DOHH2 (cell line): ENCODE measurements around the gene CDKN2AIP.

Experiments
- H3F3A ChIP-seq: fragments of 200-600 bp; sonication (generic), shearing (Covaris generic); 2 replicates; pipeline ENCODE4 v1.6.0; 2016; ENCODE audit warnings: antibody characterized with exemption, mild to moderate bottlenecking; ENCODE audit not compliant: control insufficient read depth, insufficient read depth
- H3K27ac ChIP-seq: fragments of 200-600 bp; sonication (generic); 2 replicates; pipeline ENCODE4 v1.5.1; 2014; ENCODE audit warnings: low read depth, mild to moderate bottlenecking, low read length, moderate library complexity
- H3K27me3 ChIP-seq: fragments of 200-600 bp; sonication (generic); 2 replicates; pipeline ENCODE4 v1.6.1; 2014; ENCODE audit warnings: mild to moderate bottlenecking, low read length, mixed read lengths; ENCODE audit not compliant: control insufficient read depth
- H3K36me3 ChIP-seq: fragments of 200-600 bp; sonication (generic); 2 replicates; pipeline ENCODE4 v1.6.1; 2014; ENCODE audit warnings: mild to moderate bottlenecking, low read length, moderate library complexity, mixed read lengths; ENCODE audit not compliant: control insufficient read depth
- H3K4me1 ChIP-seq: fragments of 200-600 bp; sonication (generic); 2 replicates; pipeline ENCODE4 v1.6.1; 2014; ENCODE audit warnings: mild to moderate bottlenecking, low read length, mixed read lengths; ENCODE audit not compliant: control insufficient read depth
- H3K4me2 ChIP-seq: fragments of 200-600 bp; sonication (generic); 2 replicates; pipeline ENCODE4 v1.6.0; 2014; ENCODE audit warnings: mild to moderate bottlenecking, low read length, moderate library complexity
- H3K4me3 ChIP-seq: fragments of 200-600 bp; sonication (generic); 2 replicates; pipeline ENCODE4 v1.5.1; 2014; ENCODE audit warnings: mild to moderate bottlenecking, low read length, mixed read lengths
- H3K79me2 ChIP-seq: fragments of 200-600 bp; sonication (generic); 2 replicates; pipeline ENCODE4 v1.6.1; 2014; ENCODE audit warnings: mild to moderate bottlenecking, low read length, mixed read lengths; ENCODE audit not compliant: control insufficient read depth
- H3K9me2 ChIP-seq: fragments of 200-600 bp; sonication (generic); replicated peaks from 2 replicates; pipeline ENCODE4 v1.6.1; 2014; ENCODE audit warnings: mild to moderate bottlenecking, low read length, mixed read lengths; ENCODE audit not compliant: control insufficient read depth
- H3K9me3 ChIP-seq: fragments of 200-600 bp; sonication (generic); 2 replicates; pipeline ENCODE4 v1.6.1; 2014; ENCODE audit warnings: antibody characterized with exemption, low read length, mixed read lengths; ENCODE audit not compliant: control insufficient read depth, insufficient read depth
- H4K20me1 ChIP-seq: fragments of 200-600 bp; sonication (generic); 2 replicates; pipeline ENCODE4 v1.6.0; 2014; ENCODE audit warnings: low read depth, mild to moderate bottlenecking, antibody characterized with exemption, low read length, moderate library complexity; ENCODE audit not compliant: control insufficient read depth, insufficient read depth
- EZH2phosphoT487 ChIP-seq: fragments of 200-600 bp; sonication (generic); IDR thresholded peaks from 2 replicates; pipeline ENCODE4 v1.6.1; 2017; ENCODE audit warnings: borderline replicate concordance, mild to moderate bottlenecking, antibody characterized with exemption, low read length, moderate library complexity, mixed read lengths
- TF ChIP-seq, protein P1 (sequence below): fragments of 200-600 bp; sonication (generic); IDR thresholded peaks from one replicate; pipeline ENCODE4 v1.5.1; 2014; ENCODE audit warnings: antibody characterized with exemption, mild to moderate bottlenecking, low read depth, low read length; ENCODE audit not compliant: poor library complexity, severe bottlenecking

Gene CDKN2AIP

DNA sequence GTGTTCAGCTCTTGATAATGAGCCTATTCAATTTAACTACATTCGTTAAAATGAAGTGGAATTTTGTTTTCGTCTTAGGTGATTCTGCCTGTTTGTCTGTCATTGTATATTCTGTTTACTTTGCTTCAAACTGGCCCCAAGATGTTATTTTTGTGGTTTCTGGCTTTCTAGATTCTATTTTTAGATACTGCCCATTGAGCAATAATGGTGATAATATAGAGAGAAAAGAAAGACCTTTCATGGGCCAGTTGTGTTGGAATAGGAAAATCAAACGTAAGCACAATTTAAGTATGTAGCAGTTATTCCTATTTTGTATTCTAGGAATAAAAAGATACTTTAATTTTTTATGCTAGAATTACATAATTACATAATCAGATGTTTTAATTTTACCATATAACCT, 4.0 kb downstream of the CDKN2AIP start:
- no peaks in the 10 kb centered on the region for H3K9me3 ChIP-seq
- peaks cover 29% of the 10 kb centered on the region for H3F3A ChIP-seq
- H3K4me3 ChIP-seq = no peak overlapping the region
- peaks cover 28% of the 10 kb centered on the region for H3K4me1 ChIP-seq
- no peaks in the 10 kb centered on the region for H3K27me3 ChIP-seq
- no peak overlapping the region for H3K27ac ChIP-seq
- peaks cover 54% of the 10 kb centered on the region for H3K79me2 ChIP-seq
- no peaks in the 10 kb centered on the region for H3K9me2 ChIP-seq
- TF ChIP-seq EZH2phosphoT487 = no peak
- TF ChIP-seq, protein P1, sequence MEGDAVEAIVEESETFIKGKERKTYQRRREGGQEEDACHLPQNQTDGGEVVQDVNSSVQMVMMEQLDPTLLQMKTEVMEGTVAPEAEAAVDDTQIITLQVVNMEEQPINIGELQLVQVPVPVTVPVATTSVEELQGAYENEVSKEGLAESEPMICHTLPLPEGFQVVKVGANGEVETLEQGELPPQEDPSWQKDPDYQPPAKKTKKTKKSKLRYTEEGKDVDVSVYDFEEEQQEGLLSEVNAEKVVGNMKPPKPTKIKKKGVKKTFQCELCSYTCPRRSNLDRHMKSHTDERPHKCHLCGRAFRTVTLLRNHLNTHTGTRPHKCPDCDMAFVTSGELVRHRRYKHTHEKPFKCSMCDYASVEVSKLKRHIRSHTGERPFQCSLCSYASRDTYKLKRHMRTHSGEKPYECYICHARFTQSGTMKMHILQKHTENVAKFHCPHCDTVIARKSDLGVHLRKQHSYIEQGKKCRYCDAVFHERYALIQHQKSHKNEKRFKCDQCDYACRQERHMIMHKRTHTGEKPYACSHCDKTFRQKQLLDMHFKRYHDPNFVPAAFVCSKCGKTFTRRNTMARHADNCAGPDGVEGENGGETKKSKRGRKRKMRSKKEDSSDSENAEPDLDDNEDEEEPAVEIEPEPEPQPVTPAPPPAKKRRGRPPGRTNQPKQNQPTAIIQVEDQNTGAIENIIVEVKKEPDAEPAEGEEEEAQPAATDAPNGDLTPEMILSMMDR = no peak
- H3K36me3 ChIP-seq = peaks cover 67% of the 10 kb centered on the region
- H3K4me2 ChIP-seq = no peak overlapping the region
- peaks cover 30% of the 10 kb centered on the region for H4K20me1 ChIP-seq

DNA sequence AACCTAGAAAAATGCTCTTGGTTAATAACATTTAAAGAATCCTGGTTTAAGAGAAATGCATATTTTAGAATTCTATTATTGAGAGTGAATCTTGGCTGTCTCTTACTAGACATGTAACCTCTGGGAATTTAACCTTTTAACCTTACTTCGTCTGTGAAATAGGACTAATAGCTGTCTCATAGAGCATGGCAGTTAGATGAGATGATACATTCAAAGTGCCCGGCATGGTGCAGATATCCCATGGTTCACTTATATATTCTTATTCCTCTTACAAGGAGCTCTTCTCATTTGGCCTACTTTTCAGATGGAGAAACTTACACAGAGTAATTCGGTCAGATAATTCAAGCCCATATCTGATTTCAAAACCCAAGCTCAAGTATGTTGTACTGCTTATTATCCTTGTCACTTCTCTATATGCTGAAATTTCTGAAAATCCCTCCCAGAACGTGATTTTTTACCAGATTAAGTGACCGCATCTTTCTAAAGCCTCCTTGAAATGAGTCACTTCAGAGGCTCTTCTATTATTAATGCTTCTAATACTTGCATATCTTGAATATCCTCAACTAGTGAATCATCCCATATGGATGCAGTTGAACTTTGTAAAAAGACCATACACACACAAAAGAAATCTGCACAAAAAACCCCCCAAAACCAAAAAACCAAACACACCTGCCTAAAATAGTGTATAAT, 4.9 kb downstream of the CDKN2AIP start:
- Histone ChIP-seq H4K20me1 (peaks cover 30% of the 10 kb centered on the region), H3K79me2 (peaks cover 48% of the 10 kb centered on the region), H3K9me3 (no peaks in the 10 kb centered on the region), H3K4me2 (no peak overlapping the region), H3F3A (peaks cover 29% of the 10 kb centered on the region), H3K4me3 (no peak overlapping the region), H3K9me2 (no peaks in the 10 kb centered on the region), H3K27ac (no peak overlapping the region), H3K36me3 (peaks cover 67% of the 10 kb centered on the region), H3K27me3 (no peaks in the 10 kb centered on the region), H3K4me1 (peaks cover 26% of the 10 kb centered on the region)
- TF ChIP-seq, protein P1 = no peak

DNA sequence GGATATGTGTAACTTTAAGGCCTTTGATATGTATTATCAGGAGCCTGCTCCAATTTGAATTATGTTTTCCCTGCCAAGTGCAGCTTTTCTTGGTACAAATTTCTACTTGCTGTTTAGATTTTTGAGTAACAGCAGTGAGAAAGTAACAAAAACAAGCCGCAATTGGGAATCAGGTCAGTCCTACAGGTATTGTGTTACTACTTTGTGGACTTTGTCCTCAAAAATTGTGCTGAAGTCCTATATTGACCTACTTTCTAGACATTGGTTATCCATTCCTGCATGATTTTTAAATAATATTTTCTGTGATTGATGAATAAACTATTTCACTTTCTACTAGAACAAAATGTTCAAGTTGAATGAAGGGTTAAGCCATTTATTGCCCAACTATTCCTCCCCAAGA, 5.7 kb downstream of the CDKN2AIP start:
- H3K27me3 ChIP-seq = no peaks in the 10 kb centered on the region
- H3F3A ChIP-seq = peaks cover 29% of the 10 kb centered on the region
- peaks cover 26% of the 10 kb centered on the region for H3K4me1 ChIP-seq
- no peak overlapping the region for H3K4me3 ChIP-seq
- TF ChIP-seq EZH2phosphoT487 = no peak
- TF ChIP-seq, protein P1 = no peak
- H4K20me1 ChIP-seq = peaks cover 30% of the 10 kb centered on the region
- H3K9me3 ChIP-seq = no peaks in the 10 kb centered on the region
- H3K79me2 ChIP-seq = peaks cover 43% of the 10 kb centered on the region
- peaks cover 63% of the 10 kb centered on the region for H3K36me3 ChIP-seq
- H3K4me2 ChIP-seq = no peak overlapping the region
- H3K27ac ChIP-seq = no peak overlapping the region
- no peaks in the 10 kb centered on the region for H3K9me2 ChIP-seq
